RCC 7860 (cell line): ENCODE measurements around the gene PUM1.
"Not testable (repeated sequence)": the region's sequence is repeated elsewhere in the genome, so short reads cannot be mapped to it uniquely, and the experiment has no call there.

Experiments
- DNase-seq: peaks from one replicate; pipeline ENCODE4 v3.0.0-alpha.2; 2015; ENCODE audit warnings: low spot score
- FAIRE-seq: peaks from 2 replicates; lab custom pipeline; 2012; peaks lifted over from hg19 to GRCh38; lab: Jason Lieb, UNC

The PUM1 gene

DNA sequence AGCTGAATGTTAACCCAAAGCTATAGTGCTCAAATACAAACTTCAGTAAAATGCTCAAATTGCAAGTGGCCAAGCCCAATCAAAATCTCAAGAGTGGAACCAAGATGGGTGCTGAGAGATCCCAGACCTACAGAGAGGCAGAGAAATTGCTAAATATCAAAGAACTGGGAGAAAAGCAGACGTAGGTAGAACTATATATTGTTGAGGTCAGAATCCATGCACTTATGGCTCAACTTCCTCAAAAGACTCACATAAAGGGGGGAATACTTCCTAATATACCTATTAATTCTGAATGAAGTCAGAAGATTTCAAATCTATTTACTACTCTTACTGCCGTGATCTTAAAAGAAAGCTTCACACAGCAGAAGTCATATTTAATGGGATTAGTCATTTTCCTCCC, 65.2 kb downstream of the PUM1 start:
- FAIRE-seq: no peak

DNA sequence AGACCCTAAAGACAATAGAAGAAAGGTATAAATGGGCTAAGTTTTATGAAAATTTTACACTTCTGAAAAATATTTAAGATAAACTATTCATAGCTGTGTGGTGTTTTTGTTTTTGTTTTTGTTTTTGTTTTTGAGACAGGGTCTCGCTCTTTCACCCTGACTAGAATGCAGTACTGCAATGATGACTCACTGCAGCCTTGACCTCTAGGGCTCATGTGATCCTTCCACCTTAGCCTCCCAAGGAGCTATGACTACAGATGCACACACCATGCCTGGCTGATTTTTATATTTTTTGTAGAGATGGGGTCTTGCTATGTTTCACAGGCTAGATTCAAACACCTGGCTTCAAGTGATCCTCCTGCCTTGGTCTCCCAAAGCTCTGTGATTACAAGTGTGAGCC, 66.6 kb downstream of the PUM1 start:
- DNase-seq (no peak), FAIRE-seq (no peak)

More for the DNA sequence above, 65.2 kb downstream of the PUM1 start:
- DNase-seq: no peak

GRCh38 chr1:30998171-30998570, 67.3 kb downstream of the PUM1 start:
- DNase-seq: no peak
- no peak for FAIRE-seq

DNA sequence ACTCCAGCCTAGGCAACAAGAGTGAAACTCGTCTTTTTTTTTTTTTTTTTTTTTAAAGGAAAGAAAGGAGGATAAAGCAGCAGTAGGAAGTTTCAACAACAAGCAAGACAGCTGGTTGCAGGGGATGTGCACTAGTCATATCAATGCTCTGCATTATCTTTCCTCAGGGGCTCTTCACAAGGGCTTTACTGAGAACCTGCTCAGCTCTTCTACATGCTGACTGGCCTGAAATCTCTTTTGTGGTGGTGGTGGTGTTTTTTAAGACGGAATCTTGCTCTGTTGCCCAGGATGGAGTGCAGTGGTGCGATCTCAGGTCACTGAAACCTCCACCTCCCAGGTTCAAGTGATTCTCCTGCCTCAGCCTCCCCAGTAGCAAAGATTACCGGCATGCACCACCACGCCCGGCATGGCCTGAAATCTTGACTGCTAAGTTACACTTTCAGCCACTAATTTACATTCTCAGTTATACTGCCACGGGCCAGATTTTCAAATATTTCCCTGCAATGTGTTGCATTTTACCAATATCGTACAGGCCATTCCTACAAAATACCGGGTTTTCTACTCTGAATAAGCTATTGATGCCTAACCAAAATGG, 68.0 kb downstream of the PUM1 start:
- FAIRE-seq (no peak), DNase-seq (no peak)

GRCh38 chr1:30995990-30996612, 69.4 kb downstream of the PUM1 start:
- no peak for FAIRE-seq

GRCh38 chr1:30991862-30992606, 73.5 kb downstream of the PUM1 start:
- DNase-seq (no peak), FAIRE-seq (no peak)

More at GRCh38 chr1:30995990-30996612, 69.4 kb downstream of the PUM1 start:
- DNase-seq: no peak

GRCh38 chr1:30990591-30990990, 74.9 kb downstream of the PUM1 start:
- FAIRE-seq: no peak
- no peak for DNase-seq

GRCh38 chr1:30988045-30988444, 77.5 kb downstream of the PUM1 start:
- DNase-seq (no peak), FAIRE-seq (no peak)

DNA sequence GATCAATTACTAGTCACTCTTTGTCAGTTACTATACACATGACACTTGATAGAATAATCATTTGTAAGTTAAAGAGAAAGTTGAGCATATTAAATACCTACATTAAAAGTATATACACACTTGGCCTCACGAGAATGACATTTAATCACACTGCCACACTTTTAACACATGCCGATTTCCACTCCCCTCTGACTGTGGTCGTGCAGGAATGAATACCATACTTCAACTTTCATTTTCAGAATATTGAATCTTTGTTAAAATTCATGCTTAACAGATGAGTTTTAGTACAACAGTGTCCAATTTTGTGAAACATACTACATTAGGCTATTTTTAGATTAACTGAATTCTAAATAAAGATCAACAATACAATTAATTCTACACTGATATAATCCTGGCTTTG, 78.8 kb downstream of the PUM1 start:
- no peak for FAIRE-seq
- DNase-seq: no peak

DNA sequence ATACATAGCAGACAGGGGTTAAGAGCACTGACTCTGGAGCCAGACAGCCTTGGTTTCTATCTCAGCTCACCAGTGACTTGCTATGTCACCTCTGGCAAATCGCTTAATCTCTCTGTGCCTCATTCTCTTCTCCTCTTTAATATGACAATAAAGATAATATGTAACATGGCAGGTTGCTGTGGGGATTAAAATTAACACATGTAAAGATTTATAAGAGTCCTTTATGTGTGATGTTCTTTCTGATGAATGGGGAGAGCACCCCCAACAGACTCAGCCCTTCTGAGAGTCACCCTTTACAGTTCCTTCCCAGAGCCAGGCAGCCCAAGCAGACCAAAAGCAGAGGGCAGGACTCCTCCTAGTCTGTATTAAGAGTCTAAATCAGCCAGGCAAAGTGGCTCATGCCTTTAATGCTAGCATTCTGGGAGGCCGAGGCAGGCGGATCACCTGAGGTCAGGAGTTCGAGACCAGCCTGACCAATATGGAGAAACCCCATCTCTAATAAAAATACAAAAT, 80.5 kb downstream of the PUM1 start:
- DNase-seq (no peak), FAIRE-seq (no peak)

DNA sequence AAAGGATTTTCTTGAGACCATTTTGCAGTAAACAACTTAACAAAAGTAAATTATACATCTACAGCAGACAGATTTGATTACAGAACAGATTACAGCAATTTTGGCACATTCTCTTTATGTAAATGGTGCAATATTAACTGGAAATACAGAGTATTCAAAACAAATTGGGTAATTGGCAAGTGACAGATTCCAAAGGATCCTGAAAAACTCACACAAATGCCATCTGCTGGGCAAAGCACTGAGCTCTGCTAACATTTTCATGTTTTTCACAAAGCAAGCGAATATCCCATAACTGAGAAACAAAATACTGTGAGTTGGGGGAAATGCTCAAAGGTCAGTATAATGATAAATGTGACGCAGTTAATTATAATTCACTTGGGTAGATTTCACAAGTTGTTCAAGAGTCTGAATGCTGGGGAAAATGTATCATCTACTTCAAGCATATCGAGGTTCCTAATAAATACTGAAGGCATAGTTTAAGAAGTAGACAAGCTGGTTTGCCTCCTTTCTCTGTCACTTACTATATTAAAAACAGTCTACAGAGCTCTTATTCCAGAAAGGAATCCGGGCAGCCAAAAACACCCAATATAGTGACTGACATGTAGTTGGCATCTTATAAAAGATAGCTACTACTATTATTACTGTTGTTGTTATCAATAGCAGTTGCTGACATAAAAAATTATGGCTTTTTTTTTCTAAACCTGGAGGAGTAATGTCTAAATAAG, 81.2 kb downstream of the PUM1 start:
- no peak for DNase-seq
- no peak for FAIRE-seq

- DNase-seq (no peak), FAIRE-seq (no peak)
Observed at GRCh38 chr1:30982937-30983336, 82.6 kb downstream of the PUM1 start.

DNA sequence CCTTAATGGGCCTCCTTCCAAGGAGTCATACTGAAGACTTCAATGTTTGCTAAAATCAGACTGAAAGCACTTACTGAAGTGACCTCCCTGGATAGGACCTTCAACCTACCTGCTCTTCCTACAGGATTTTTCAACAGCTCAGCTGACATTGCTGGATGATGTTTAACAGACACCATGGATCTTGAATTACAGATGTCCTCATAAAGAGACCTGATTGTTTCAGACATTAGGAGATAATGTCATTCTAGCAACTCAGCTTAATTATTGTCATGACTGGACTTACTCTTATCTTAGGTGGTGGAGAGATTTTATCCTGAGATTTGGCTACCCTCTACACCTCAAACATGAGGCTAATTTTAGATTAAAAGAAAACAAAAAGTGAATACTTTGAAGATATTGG, 83.1 kb downstream of the PUM1 start:
- no peak for FAIRE-seq

GRCh38 chr1:30981172-30981571, 84.3 kb downstream of the PUM1 start:
- no peak for DNase-seq
- FAIRE-seq: no peak

More for the DNA sequence above, 83.1 kb downstream of the PUM1 start:
- no peak for DNase-seq

DNA sequence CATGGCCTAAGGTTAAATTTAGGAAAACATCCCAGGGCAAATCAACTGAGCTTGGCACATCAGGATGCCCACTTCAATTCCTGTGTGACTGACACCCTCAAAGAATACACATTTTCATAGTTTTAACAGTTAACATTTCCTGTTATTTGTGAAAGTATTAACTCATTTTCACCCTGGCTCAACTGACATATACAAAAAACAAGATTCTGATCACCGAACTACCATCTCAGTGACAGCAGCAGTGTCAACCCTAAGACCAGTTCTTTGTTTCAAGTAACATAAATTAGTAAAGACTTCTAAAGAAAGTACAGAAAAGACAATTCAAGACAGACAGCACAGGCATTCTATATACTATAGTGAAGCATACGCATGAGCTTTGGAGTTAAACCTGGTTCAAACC, 88.0 kb downstream of the PUM1 start:
- no peak for DNase-seq
- no peak for FAIRE-seq

GRCh38 chr1:30977105-30977504, 88.4 kb downstream of the PUM1 start:
- FAIRE-seq (peak; percentile 53), DNase-seq (no peak)

- DNase-seq: peak; percentile 51
Observed at GRCh38 chr1:30976143-30976542, 89.4 kb downstream of the PUM1 start.

DNA sequence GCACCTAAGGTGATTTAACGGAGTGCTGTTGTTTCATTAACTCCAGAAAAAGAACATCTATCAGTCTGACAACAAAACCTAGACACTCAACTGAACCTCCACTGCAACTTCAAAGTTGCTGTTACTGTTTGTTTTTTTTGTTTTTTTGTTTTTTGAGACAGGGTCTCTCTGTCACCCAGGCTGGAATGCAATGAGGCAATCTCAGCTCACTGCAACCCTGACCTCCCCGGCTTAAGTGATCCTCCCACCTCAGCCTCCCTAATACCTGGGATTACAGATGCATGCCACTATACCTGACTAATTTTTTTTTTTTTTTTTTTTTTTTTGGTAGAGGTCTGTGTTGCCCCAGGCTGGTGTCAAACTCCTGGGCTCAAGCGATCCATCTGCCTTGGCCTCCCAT, 90.3 kb downstream of the PUM1 start:
- FAIRE-seq (no peak), DNase-seq (no peak)

More at GRCh38 chr1:30976143-30976542, 89.4 kb downstream of the PUM1 start:
- peak; percentile 93 for FAIRE-seq

GRCh38 chr1:30974536-30974935, 91.0 kb downstream of the PUM1 start:
- FAIRE-seq (peak; percentile 71), DNase-seq (no peak)

- not testable (repeated sequence) for FAIRE-seq, DNase-seq
Observed at GRCh38 chr1:30972349-30972748, 93.2 kb downstream of the PUM1 start.

- no peak for FAIRE-seq
- DNase-seq: no peak
Observed at GRCh38 chr1:30971496-30971895, 94.0 kb downstream of the PUM1 start.
